ENCODE measurements around the gene ATP5F1D. TPM values are rescaled to one million over a fixed set of nuclear protein-coding genes. Genes with fewer than 3 reads are reported as not detected.
"Not testable (repeated sequence)": the region's sequence is repeated elsewhere in the genome, so short reads cannot be mapped to it uniquely, and the experiment has no call there.

Gene ATP5F1D
- total RNA-seq (47.6 TPM), polyA plus RNA-seq (150 TPM)
- long read RNA-seq, donor 1, transcript ATP5F1D-202 (5 exons, 704 nt) = major isoform, 10 of 12 reads
- long read RNA-seq, donor 1, partial matches to known transcripts = 0 of 12 reads
- long read RNA-seq, donor 1, other reads (novel, unspliced or antisense) = 0 of 12 reads
- long read RNA-seq, donor 2, transcript ATP5F1D-201 (4 exons, 997 nt) = minor isoform, 39 of 177 reads
- long read RNA-seq, donor 2, transcript ATP5F1D-205 (4 exons, 1,144 nt) = minor isoform, 5 of 177 reads
- long read RNA-seq, donor 2, transcript ATP5F1D-202 (5 exons, 704 nt) = major isoform, 125 of 177 reads
- long read RNA-seq, donor 2, transcript ATP5F1D-208 (1 exons, 1,587 nt) = minor isoform, 5 of 177 reads
- long read RNA-seq, donor 2, partial matches to known transcripts = 0 of 177 reads
- long read RNA-seq, donor 2, other reads (novel, unspliced or antisense) = 0 of 177 reads
- long read RNA-seq, donor 3, transcript ATP5F1D-202 (5 exons, 704 nt) = major isoform, 71 of 107 reads
- long read RNA-seq, donor 3, transcript ATP5F1D-201 (4 exons, 997 nt) = minor isoform, 22 of 107 reads
- long read RNA-seq, donor 3, transcript ATP5F1D-205 (4 exons, 1,144 nt) = minor isoform, 5 of 107 reads
- long read RNA-seq, donor 3, partial matches to known transcripts = 5 of 107 reads
- long read RNA-seq, donor 3, other reads (novel, unspliced or antisense) = 0 of 107 reads
- long read RNA-seq, donor 4, transcript ATP5F1D-201 (4 exons, 997 nt) = minor isoform, 20 of 79 reads
- long read RNA-seq, donor 4, transcript ATP5F1D-202 (5 exons, 704 nt) = major isoform, 51 of 79 reads
- long read RNA-seq, donor 4, partial matches to known transcripts = 0 of 79 reads
- long read RNA-seq, donor 4, other reads (novel, unspliced or antisense) = 0 of 79 reads
- long read RNA-seq, donor 5, transcript ATP5F1D-202 (5 exons, 704 nt) = major isoform, 92 of 128 reads
- long read RNA-seq, donor 5, transcript ATP5F1D-201 (4 exons, 997 nt) = minor isoform, 29 of 128 reads
- long read RNA-seq, donor 5, partial matches to known transcripts = 0 of 128 reads
- long read RNA-seq, donor 5, other reads (novel, unspliced or antisense) = 0 of 128 reads
- long read RNA-seq, donor 6, transcript ATP5F1D-202 (5 exons, 704 nt) = major isoform, 45 of 78 reads
- long read RNA-seq, donor 6, transcript ATP5F1D-201 (4 exons, 997 nt) = minor isoform, 25 of 78 reads
- long read RNA-seq, donor 6, partial matches to known transcripts = 0 of 78 reads
- long read RNA-seq, donor 6, other reads (novel, unspliced or antisense) = 0 of 78 reads
- long read RNA-seq, donor 7, transcript ATP5F1D-201 (4 exons, 997 nt) = minor isoform, 27 of 105 reads
- long read RNA-seq, donor 7, transcript ATP5F1D-202 (5 exons, 704 nt) = major isoform, 64 of 105 reads
- long read RNA-seq, donor 7, partial matches to known transcripts = 6 of 105 reads
- long read RNA-seq, donor 7, other reads (novel, unspliced or antisense) = 0 of 105 reads
- long read RNA-seq, donor 8, transcript ATP5F1D-202 (5 exons, 704 nt) = major isoform, 30 of 42 reads
- long read RNA-seq, donor 8, transcript ATP5F1D-201 (4 exons, 997 nt) = minor isoform, 8 of 42 reads
- long read RNA-seq, donor 8, partial matches to known transcripts = 0 of 42 reads
- long read RNA-seq, donor 8, other reads (novel, unspliced or antisense) = 0 of 42 reads
- long read RNA-seq, donor 9, transcript ATP5F1D-201 (4 exons, 997 nt) = minor isoform, 17 of 74 reads
- long read RNA-seq, donor 9, transcript ATP5F1D-202 (5 exons, 704 nt) = major isoform, 48 of 74 reads
- long read RNA-seq, donor 9, partial matches to known transcripts = 0 of 74 reads
- long read RNA-seq, donor 9, other reads (novel, unspliced or antisense) = 0 of 74 reads
- long read RNA-seq, donor 10, transcript ATP5F1D-202 (5 exons, 704 nt) = major isoform, 58 of 86 reads
- long read RNA-seq, donor 10, transcript ATP5F1D-201 (4 exons, 997 nt) = minor isoform, 21 of 86 reads
- long read RNA-seq, donor 10, partial matches to known transcripts = 0 of 86 reads
- long read RNA-seq, donor 10, other reads (novel, unspliced or antisense) = 0 of 86 reads

GRCh38 chr19:1241417-1242095 is at the start of gene ATP5F1D:
TSS of gene ATP5F1D (plus strand) at chr19:1241751. CDS start at chr19:1241851, 100 bp downstream.
- WGBS = under 1% methylated on average over 79 of the region's 79 CpGs
- peaks cover 12 to 13% of the 10 kb centered on the region in 2 donors for H3K36me3 ChIP-seq (ENCODE audit: control insufficient read depth in 2 of 2, insufficient read depth in 2 of 2, low read length in 1 of 2)
- H3K9me3 ChIP-seq (ENCODE audit: control insufficient read depth in 2 of 2, insufficient read depth in 1 of 2, low read length in 1 of 2) = peaks cover 0 to 5% of the 10 kb centered on the region in 2 donors
- peak in 6 of 9 donors; percentile 83 to 94 (median 89) for DNase-seq (ENCODE audit: low read depth in 6 of 9, low spot score in 9 of 9)
- peaks cover 32 to 35% of the 10 kb centered on the region in 2 donors for H3K27me3 ChIP-seq (ENCODE audit: control insufficient read depth in 2 of 2, insufficient read depth in 1 of 2, low read length in 1 of 2)
- H3K4me1 ChIP-seq (ENCODE audit: control insufficient read depth in 2 of 2, insufficient read depth in 2 of 2, low read length in 2 of 2) = peaks cover 26 to 50% of the 10 kb centered on the region in 2 donors
- peak within 1 kb of the TSS in 1 of 2 donors; percentile 77 for H3K27ac ChIP-seq (ENCODE audit: low read depth in 1 of 2, low read length in 1 of 2)
- H3K4me3 ChIP-seq (ENCODE audit: low read length in 2 of 2) = peak within 1 kb of the TSS; percentile 48 to 91

GRCh38 chr19:1199531-1199930 is 42.0 kb upstream of the ATP5F1D start:
- H3K27ac ChIP-seq (ENCODE audit: low read depth in 1 of 2, low read length in 1 of 2) = no peak overlapping the region
- no peak overlapping the region for H3K4me3 ChIP-seq (ENCODE audit: low read length in 2 of 2)
- H3K36me3 ChIP-seq (ENCODE audit: control insufficient read depth in 2 of 2, insufficient read depth in 2 of 2, low read length in 1 of 2) = no peaks in the 10 kb centered on the region
- H3K27me3 ChIP-seq (ENCODE audit: control insufficient read depth in 2 of 2, insufficient read depth in 1 of 2, low read length in 1 of 2) = no peaks in the 10 kb centered on the region
- no peaks in the 10 kb centered on the region for H3K4me1 ChIP-seq (ENCODE audit: control insufficient read depth in 2 of 2, insufficient read depth in 2 of 2, low read length in 2 of 2)
- WGBS = 94% methylated on average over 10 of the region's 10 CpGs
- DNase-seq (ENCODE audit: low read depth in 6 of 9, low spot score in 9 of 9) = no peak
- H3K9me3 ChIP-seq (ENCODE audit: control insufficient read depth in 2 of 2, insufficient read depth in 1 of 2, low read length in 1 of 2) = no peaks in the 10 kb centered on the region

DNA sequence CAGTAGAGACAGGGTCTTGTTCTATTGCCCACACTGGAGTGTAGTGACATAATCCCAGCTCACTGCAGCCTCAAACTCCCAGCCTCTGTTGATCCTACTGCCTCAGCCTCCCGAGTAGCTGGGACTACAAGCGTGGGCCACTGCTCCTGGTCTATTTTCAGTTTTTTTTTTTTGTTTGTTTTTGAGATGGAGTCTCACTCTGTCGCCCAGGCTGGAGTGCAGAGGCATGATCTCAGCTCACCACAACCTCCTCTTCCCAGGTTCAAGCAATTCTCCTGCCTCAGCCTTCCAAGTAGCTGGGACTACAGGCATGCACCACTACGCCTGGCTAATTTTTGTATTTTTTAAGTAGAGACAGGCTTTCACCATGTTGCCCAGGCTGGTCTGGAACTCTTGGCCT is 40.9 kb upstream of the ATP5F1D start:
- not testable (repeated sequence) for H3K9me3 ChIP-seq (ENCODE audit: control insufficient read depth in 2 of 2, insufficient read depth in 1 of 2, low read length in 1 of 2); H3K4me1 ChIP-seq (ENCODE audit: control insufficient read depth in 2 of 2, insufficient read depth in 2 of 2, low read length in 2 of 2); H3K36me3 ChIP-seq (ENCODE audit: control insufficient read depth in 2 of 2, insufficient read depth in 2 of 2, low read length in 1 of 2); DNase-seq (ENCODE audit: low read depth in 6 of 9, low spot score in 9 of 9); H3K27ac ChIP-seq (ENCODE audit: low read depth in 1 of 2, low read length in 1 of 2); H3K4me3 ChIP-seq (ENCODE audit: low read length in 2 of 2); H3K27me3 ChIP-seq (ENCODE audit: control insufficient read depth in 2 of 2, insufficient read depth in 1 of 2, low read length in 1 of 2)
- WGBS = 96% methylated on average over 4 of the region's 4 CpGs

- peak within 1 kb of the TSS; percentile 36 to 86 for H3K27ac ChIP-seq (ENCODE audit: low read depth in 1 of 2, low read length in 1 of 2)
Observed at GRCh38 chr19:1205114-1206099, 36.1 kb upstream of the ATP5F1D start, which contains the start of gene STK11. TSS of gene STK11 (plus strand) at chr19:1205778. CDS start at chr19:1206914, 1,136 bp downstream.

GRCh38 chr19:1206150-1206863 is 35.2 kb upstream of the ATP5F1D start:
- H3K9me3 ChIP-seq (ENCODE audit: control insufficient read depth in 2 of 2, insufficient read depth in 1 of 2, low read length in 1 of 2) = peaks cover 0 to 10% of the 10 kb centered on the region in 2 donors
- peaks cover 3 to 21% of the 10 kb centered on the region in 2 donors for H3K27me3 ChIP-seq (ENCODE audit: control insufficient read depth in 2 of 2, insufficient read depth in 1 of 2, low read length in 1 of 2)
- no peak overlapping the region for H3K27ac ChIP-seq (ENCODE audit: low read depth in 1 of 2, low read length in 1 of 2)
- DNase-seq (ENCODE audit: low read depth in 6 of 9, low spot score in 9 of 9) = peak in 1 of 9 donors; percentile 26
- H3K4me3 ChIP-seq (ENCODE audit: low read length in 2 of 2) = peak overlapping the region; percentile 72 to 93
- peaks cover 10 to 36% of the 10 kb centered on the region in 2 donors for H3K4me1 ChIP-seq (ENCODE audit: control insufficient read depth in 2 of 2, insufficient read depth in 2 of 2, low read length in 2 of 2)
- WGBS = 1% methylated on average over 78 of the region's 78 CpGs
- peaks cover 15 to 17% of the 10 kb centered on the region in 2 donors for H3K36me3 ChIP-seq (ENCODE audit: control insufficient read depth in 2 of 2, insufficient read depth in 2 of 2, low read length in 1 of 2)

More at GRCh38 chr19:1205114-1206099, 36.1 kb upstream of the ATP5F1D start, which contains the start of gene STK11:
- DNase-seq (ENCODE audit: low read depth in 6 of 9, low spot score in 9 of 9) = peak; percentile 74 to 98 (median 95)
- Histone ChIP-seq H3K36me3 (ENCODE audit: control insufficient read depth in 2 of 2, insufficient read depth in 2 of 2, low read length in 1 of 2) (peaks cover 12% of the 10 kb centered on the region in 2 donors), H3K27me3 (ENCODE audit: control insufficient read depth in 2 of 2, insufficient read depth in 1 of 2, low read length in 1 of 2) (peaks cover 3 to 21% of the 10 kb centered on the region in 2 donors), H3K4me1 (ENCODE audit: control insufficient read depth in 2 of 2, insufficient read depth in 2 of 2, low read length in 2 of 2) (peaks cover 10 to 36% of the 10 kb centered on the region in 2 donors), H3K9me3 (ENCODE audit: control insufficient read depth in 2 of 2, insufficient read depth in 1 of 2, low read length in 1 of 2) (peaks cover 0 to 10% of the 10 kb centered on the region in 2 donors), H3K4me3 (ENCODE audit: low read length in 2 of 2) (peak within 1 kb of the TSS; percentile 72 to 93)
- 4% methylated on average over 114 of the region's 114 CpGs for WGBS

GRCh38 chr19:1206864-1207450 is 34.6 kb upstream of the ATP5F1D start:
- H3K36me3 ChIP-seq (ENCODE audit: control insufficient read depth in 2 of 2, insufficient read depth in 2 of 2, low read length in 1 of 2) = peaks cover 21 to 22% of the 10 kb centered on the region in 2 donors
- H3K27me3 ChIP-seq (ENCODE audit: control insufficient read depth in 2 of 2, insufficient read depth in 1 of 2, low read length in 1 of 2) = peaks cover 3 to 21% of the 10 kb centered on the region in 2 donors
- peak in 2 of 9 donors; percentile 19 to 37 for DNase-seq (ENCODE audit: low read depth in 6 of 9, low spot score in 9 of 9)
- WGBS = 5% methylated on average over 38 of the region's 38 CpGs
- peaks cover 10 to 36% of the 10 kb centered on the region in 2 donors for H3K4me1 ChIP-seq (ENCODE audit: control insufficient read depth in 2 of 2, insufficient read depth in 2 of 2, low read length in 2 of 2)
- peaks cover 0 to 10% of the 10 kb centered on the region in 2 donors for H3K9me3 ChIP-seq (ENCODE audit: control insufficient read depth in 2 of 2, insufficient read depth in 1 of 2, low read length in 1 of 2)
- peak overlapping the region in 1 of 2 donors; percentile 10 for H3K27ac ChIP-seq (ENCODE audit: low read depth in 1 of 2, low read length in 1 of 2)
- H3K4me3 ChIP-seq (ENCODE audit: low read length in 2 of 2) = peak overlapping the region; percentile 72 to 93

Data from thymus (tissue), 14 donors.